HEK293 (cell line): ENCODE data around the gene IZUMO1R.

ENCODE experiments used
- CTCF ChIA-PET: fragments of 350-600 bp; formaldehyde crosslinking; extraction: SDS; loops from one replicate; lab custom pipeline; 2021; ENCODE audit warnings: antibody characterized with exemption; lab: Yijun Ruan, JAX
- POLR2A ChIA-PET: fragments of 300-600 bp; formaldehyde crosslinking; extraction: SDS; loops from one replicate; lab custom pipeline; 2020; ENCODE audit warnings: antibody characterized with exemption, inconsistent platforms; lab: Yijun Ruan, JAX
- H3K27ac ChIP-seq: fragments of 200-500 bp; sonication (Bioruptor generic); 2 replicates; pipeline ENCODE4 v1.5.1; 2014; ENCODE audit warnings: low read depth, low read length, control low read depth, inconsistent platforms; ENCODE audit errors: extremely low read depth
- H3K36me3 ChIP-seq, 2 experiments: fragments of 200-500 bp in 1 of 2; sonication (Bioruptor generic) in 1 of 2; 1 replicate in 1 of 2; 2 replicates in 1 of 2; pipeline ENCODE4 v1.5.1; 2014 to 2017; ENCODE audit warnings: inconsistent platforms in 2 of 2, low read length in 2 of 2; ENCODE audit not compliant: control insufficient read depth in 2 of 2, insufficient read depth in 1 of 2
- H3K4me1 ChIP-seq: fragments of 200-500 bp; sonication (Bioruptor generic); 2 replicates; pipeline ENCODE4 v1.5.1; 2014; ENCODE audit warnings: mild to moderate bottlenecking, low read length, inconsistent platforms; ENCODE audit not compliant: control insufficient read depth, insufficient read depth
- H3K4me3 ChIP-seq: 2 replicates; pipeline ENCODE4 v1.5.1; 2011; ENCODE audit warnings: low read depth, mild to moderate bottlenecking, control low read depth, low read length, moderate library complexity
- H3K9me3 ChIP-seq: fragments of 200-500 bp; sonication (Bioruptor generic); 2 replicates; pipeline ENCODE4 v1.5.1; 2014; ENCODE audit warnings: low read depth, low read length, inconsistent platforms; ENCODE audit not compliant: control insufficient read depth, insufficient read depth
- EGR2 ChIP-seq: fragments of 450-650 bp; formaldehyde crosslinking; IDR thresholded peaks from 2 replicates; pipeline ENCODE4 v1.5.1; 2016; ENCODE audit warnings: low read depth, missing biosample characterization, missing genetic modification characterization
- GLI2 ChIP-seq: fragments of 450-650 bp; formaldehyde crosslinking; IDR thresholded peaks from 2 replicates; pipeline ENCODE4; 2017; ENCODE audit warnings: missing biosample characterization, missing genetic modification characterization, low read depth, borderline replicate concordance
- KLF16 ChIP-seq: fragments of 450-650 bp; formaldehyde crosslinking; IDR thresholded peaks from 2 replicates; pipeline ENCODE4 v1.5.1; 2017; ENCODE audit warnings: missing biosample characterization, missing genetic modification characterization
- OSR2 ChIP-seq: fragments of 450-650 bp; formaldehyde crosslinking; IDR thresholded peaks from 2 replicates; pipeline ENCODE4 v1.5.1; 2016; ENCODE audit warnings: missing biosample characterization, missing genetic modification characterization
- ZBTB17 ChIP-seq: fragments of 450-650 bp; formaldehyde crosslinking; IDR thresholded peaks from 2 replicates; pipeline ENCODE4 v1.5.1; 2016; ENCODE audit warnings: missing biosample characterization, missing genetic modification characterization
- ZEB2 ChIP-seq: fragments of 450-650 bp; formaldehyde crosslinking; IDR thresholded peaks from 2 replicates; pipeline ENCODE4 v1.5.1; 2016; ENCODE audit warnings: missing biosample characterization, missing genetic modification characterization
- ZNF121 ChIP-seq: fragments of 450-650 bp; formaldehyde crosslinking; IDR thresholded peaks from 2 replicates; pipeline ENCODE4 v1.5.1; 2016; ENCODE audit warnings: missing biosample characterization, missing genetic modification characterization
- ZNF202 ChIP-seq: fragments of 450-650 bp; formaldehyde crosslinking; IDR thresholded peaks from 2 replicates; pipeline ENCODE4 v1.5.1; 2016; ENCODE audit warnings: missing biosample characterization, missing genetic modification characterization, borderline replicate concordance
- ZNF23 ChIP-seq: fragments of 450-650 bp; formaldehyde crosslinking; IDR thresholded peaks from 2 replicates; pipeline ENCODE4 v1.5.1; 2016; ENCODE audit warnings: missing biosample characterization, missing genetic modification characterization, borderline replicate concordance
- ZNF366 ChIP-seq: fragments of 450-650 bp; formaldehyde crosslinking; conservative IDR thresholded peaks from 2 replicates; pipeline ENCODE4 v1.5.1; 2016; ENCODE audit warnings: missing biosample characterization, missing genetic modification characterization
- ZNF488 ChIP-seq: fragments of 450-650 bp; formaldehyde crosslinking; IDR thresholded peaks from 2 replicates; pipeline ENCODE4 v1.5.1; 2016; ENCODE audit warnings: missing biosample characterization, missing genetic modification characterization
- ZNF624 ChIP-seq: fragments of 450-650 bp; formaldehyde crosslinking; IDR thresholded peaks from 2 replicates; pipeline ENCODE4 v1.5.1; 2017; ENCODE audit warnings: missing biosample characterization, missing genetic modification characterization
- ZNF660 ChIP-seq: fragments of 450-650 bp; IDR thresholded peaks from 2 replicates; pipeline ENCODE4 v1.5.1; 2018; ENCODE audit warnings: missing biosample characterization, mild to moderate bottlenecking, missing genetic modification characterization
- ZNF701 ChIP-seq: fragments of 450-650 bp; formaldehyde crosslinking; IDR thresholded peaks from 2 replicates; pipeline ENCODE4 v1.5.1; 2016; ENCODE audit warnings: missing biosample characterization, missing genetic modification characterization
- ZNF768 ChIP-seq: fragments of 450-650 bp; formaldehyde crosslinking; IDR thresholded peaks from 2 replicates; pipeline ENCODE4 v1.5.1; 2018; ENCODE audit warnings: missing biosample characterization, mild to moderate bottlenecking, missing genetic modification characterization
- ZNF785 ChIP-seq: fragments of 450-650 bp; formaldehyde crosslinking; IDR thresholded peaks from 2 replicates; pipeline ENCODE4 v1.5.1; 2016; ENCODE audit warnings: missing biosample characterization, missing genetic modification characterization
- TF ChIP-seq, protein P1 (sequence below): fragments of 450-650 bp; formaldehyde crosslinking; IDR thresholded peaks from 2 replicates; pipeline ENCODE4 v1.5.0; 2017; ENCODE audit warnings: missing biosample characterization, missing genetic modification characterization, borderline replicate concordance
- TF ChIP-seq, protein P2 (sequence below): fragments of 450-650 bp; formaldehyde crosslinking; IDR thresholded peaks from 2 replicates; pipeline ENCODE4 v1.5.1; 2016; ENCODE audit warnings: missing biosample characterization, missing genetic modification characterization
- TF ChIP-seq, protein P3 (sequence below): sonication (generic); formaldehyde crosslinking; IDR thresholded peaks from 2 replicates; pipeline ENCODE4 v1.8.1; 2022; ENCODE audit warnings: mild to moderate bottlenecking, moderate library complexity, missing genetic modification reagents

Gene IZUMO1R

GRCh38 chr11:94312339-94312738 is 8.0 kb downstream of the IZUMO1R start:
- no peaks in the 10 kb centered on the region for H3K4me1 ChIP-seq
- POLR2A ChIA-PET, result no interaction called here
- H3K36me3 ChIP-seq, result no peaks in the 10 kb centered on the region
- no peaks in the 10 kb centered on the region for H3K9me3 ChIP-seq
- H3K27ac ChIP-seq, result no peak overlapping the region
- TF ChIP-seq, protein P1, sequence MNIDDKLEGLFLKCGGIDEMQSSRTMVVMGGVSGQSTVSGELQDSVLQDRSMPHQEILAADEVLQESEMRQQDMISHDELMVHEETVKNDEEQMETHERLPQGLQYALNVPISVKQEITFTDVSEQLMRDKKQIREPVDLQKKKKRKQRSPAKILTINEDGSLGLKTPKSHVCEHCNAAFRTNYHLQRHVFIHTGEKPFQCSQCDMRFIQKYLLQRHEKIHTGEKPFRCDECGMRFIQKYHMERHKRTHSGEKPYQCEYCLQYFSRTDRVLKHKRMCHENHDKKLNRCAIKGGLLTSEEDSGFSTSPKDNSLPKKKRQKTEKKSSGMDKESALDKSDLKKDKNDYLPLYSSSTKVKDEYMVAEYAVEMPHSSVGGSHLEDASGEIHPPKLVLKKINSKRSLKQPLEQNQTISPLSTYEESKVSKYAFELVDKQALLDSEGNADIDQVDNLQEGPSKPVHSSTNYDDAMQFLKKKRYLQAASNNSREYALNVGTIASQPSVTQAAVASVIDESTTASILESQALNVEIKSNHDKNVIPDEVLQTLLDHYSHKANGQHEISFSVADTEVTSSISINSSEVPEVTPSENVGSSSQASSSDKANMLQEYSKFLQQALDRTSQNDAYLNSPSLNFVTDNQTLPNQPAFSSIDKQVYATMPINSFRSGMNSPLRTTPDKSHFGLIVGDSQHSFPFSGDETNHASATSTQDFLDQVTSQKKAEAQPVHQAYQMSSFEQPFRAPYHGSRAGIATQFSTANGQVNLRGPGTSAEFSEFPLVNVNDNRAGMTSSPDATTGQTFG, result no peak
- TF ChIP-seq ZNF768 (tag by site-specific recombination) (no peak), ZNF121 (tag by site-specific recombination) (no peak), ZNF660 (tag by site-specific recombination) (no peak), ZBTB17 (tag by site-specific recombination) (no peak)
- TF ChIP-seq, protein P2, sequence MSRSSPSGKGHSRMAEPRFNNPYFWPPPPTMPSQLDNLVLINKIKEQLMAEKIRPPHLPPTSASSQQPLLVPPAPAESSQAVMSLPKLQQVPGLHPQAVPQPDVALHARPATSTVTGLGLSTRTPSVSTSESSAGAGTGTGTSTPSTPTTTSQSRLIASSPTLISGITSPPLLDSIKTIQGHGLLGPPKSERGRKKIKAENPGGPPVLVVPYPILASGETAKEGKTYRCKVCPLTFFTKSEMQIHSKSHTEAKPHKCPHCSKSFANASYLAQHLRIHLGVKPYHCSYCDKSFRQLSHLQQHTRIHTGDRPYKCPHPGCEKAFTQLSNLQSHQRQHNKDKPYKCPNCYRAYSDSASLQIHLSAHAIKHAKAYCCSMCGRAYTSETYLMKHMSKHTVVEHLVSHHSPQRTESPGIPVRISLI, result no peak
- CTCF ChIA-PET, result no interaction called here
- no peak overlapping the region for H3K4me3 ChIP-seq

DNA sequence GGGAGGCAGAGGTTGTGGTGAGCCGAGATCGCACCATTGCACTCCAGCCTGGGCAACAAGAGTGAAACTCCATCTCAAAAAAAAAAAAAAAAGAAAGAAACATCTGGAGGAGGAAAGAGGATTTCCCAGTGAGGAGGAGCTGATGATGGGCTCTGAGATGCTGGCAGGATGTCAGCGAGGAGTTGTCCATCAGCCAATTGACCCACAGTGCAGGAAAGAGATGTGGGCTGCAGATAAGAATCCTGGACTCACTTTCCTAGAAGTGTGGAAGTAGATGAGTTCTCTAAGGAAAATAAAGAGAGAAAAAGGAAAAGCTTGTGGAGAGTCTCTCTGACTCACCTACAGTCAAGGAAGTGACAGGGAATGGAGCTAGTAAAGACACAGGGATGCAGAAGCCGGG is 9.7 kb downstream of the IZUMO1R start:
- ChIA-PET CTCF (no interaction called here), POLR2A (no interaction called here)
- Histone ChIP-seq H3K36me3 (no peaks in the 10 kb centered on the region), H3K4me1 (no peaks in the 10 kb centered on the region), H3K9me3 (no peaks in the 10 kb centered on the region), H3K4me3 (no peak overlapping the region), H3K27ac (no peak overlapping the region)
- TF ChIP-seq ZNF785 (tag by site-specific recombination) (no peak), KLF16 (no peak), ZNF701 (tag by site-specific recombination) (no peak), ZNF366 (tag by site-specific recombination) (no peak), ZNF624 (tag by site-specific recombination) (no peak), GLI2 (no peak), ZNF23 (tag by site-specific recombination) (no peak), ZNF768 (tag by site-specific recombination) (no peak)

DNA sequence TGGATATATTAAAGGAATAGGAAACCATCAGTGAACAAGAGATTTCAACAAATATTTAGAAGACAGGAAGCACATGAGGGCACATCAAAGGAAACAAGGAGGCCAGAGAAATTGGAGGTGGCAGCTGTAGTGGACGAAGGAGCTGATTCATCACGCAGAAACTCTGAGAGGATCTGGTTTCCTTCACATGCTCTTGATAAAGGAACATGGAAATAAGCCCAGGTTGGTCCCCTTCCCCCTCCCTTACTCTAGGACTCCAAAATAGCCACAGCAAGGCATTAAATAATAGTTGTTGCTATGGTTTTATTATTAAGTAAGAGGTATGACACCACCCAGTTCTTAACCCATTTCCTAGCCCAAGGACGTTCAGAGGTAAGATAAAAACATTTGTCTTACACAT is 11.3 kb downstream of the IZUMO1R start:
- no peak overlapping the region for H3K4me3 ChIP-seq
- no peaks in the 10 kb centered on the region for H3K36me3 ChIP-seq
- H3K27ac ChIP-seq, result no peak overlapping the region
- ChIA-PET CTCF (no interaction called here), POLR2A (no interaction called here)
- TF ChIP-seq ZEB2 (no peak), EGR2 (tag by site-specific recombination) (no peak), OSR2 (no peak), ZNF488 (tag by site-specific recombination) (no peak), ZNF202 (tag by site-specific recombination) (no peak)
- TF ChIP-seq, protein P3, sequence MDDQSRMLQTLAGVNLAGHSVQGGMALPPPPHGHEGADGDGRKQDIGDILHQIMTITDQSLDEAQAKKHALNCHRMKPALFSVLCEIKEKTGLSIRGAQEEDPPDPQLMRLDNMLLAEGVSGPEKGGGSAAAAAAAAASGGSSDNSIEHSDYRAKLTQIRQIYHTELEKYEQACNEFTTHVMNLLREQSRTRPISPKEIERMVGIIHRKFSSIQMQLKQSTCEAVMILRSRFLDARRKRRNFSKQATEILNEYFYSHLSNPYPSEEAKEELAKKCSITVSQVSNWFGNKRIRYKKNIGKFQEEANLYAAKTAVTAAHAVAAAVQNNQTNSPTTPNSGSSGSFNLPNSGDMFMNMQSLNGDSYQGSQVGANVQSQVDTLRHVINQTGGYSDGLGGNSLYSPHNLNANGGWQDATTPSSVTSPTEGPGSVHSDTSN, result no peak
- H3K4me1 ChIP-seq, result no peaks in the 10 kb centered on the region
- no peaks in the 10 kb centered on the region for H3K9me3 ChIP-seq
